Suprapubic skin (tissue), 4 donors: ENCODE measurements around the gene TRDN. TPM values are rescaled to one million over a fixed set of nuclear protein-coding genes. Genes with fewer than 3 reads are reported as not detected.

ENCODE experiments used
- DNase-seq, 2 donors: peaks; one replicate each; pipeline ENCODE4 v3.0.0-alpha.2; 2019; ENCODE audit warnings: low spot score in 2 of 2
- H3K27ac ChIP-seq: fragments of 200-600 bp; sonication (generic); one replicate; pipeline ENCODE4 v1.5.1; 2019
- H3K27me3 ChIP-seq: fragments of 200-600 bp; sonication (generic); one replicate; pipeline ENCODE4 v1.5.1; 2019
- H3K36me3 ChIP-seq: fragments of 200-600 bp; sonication (generic); one replicate; pipeline ENCODE4 v1.5.1; 2019
- H3K4me1 ChIP-seq: fragments of 200-600 bp; sonication (generic); one replicate; pipeline ENCODE4 v1.5.1; 2019
- H3K4me3 ChIP-seq: fragments of 200-600 bp; sonication (generic); one replicate; pipeline ENCODE4 v1.5.1; 2019; ENCODE audit warnings: mild to moderate bottlenecking
- H3K9me3 ChIP-seq: fragments of 200-600 bp; sonication (generic); one replicate; pipeline ENCODE4 v1.5.1; 2019
- EP300 ChIP-seq: sonication (generic); formaldehyde crosslinking; IDR thresholded peaks from one replicate; pipeline ENCODE4 v1.6.1; 2017; ENCODE audit warnings: antibody characterized with exemption
- POLR2A ChIP-seq, 2 donors: fragments of 450-650 bp; IDR thresholded peaks; one replicate each; pipeline ENCODE4 v1.6.1; 2017; ENCODE audit warnings: antibody characterized with exemption in 2 of 2, mild to moderate bottlenecking in 2 of 2, moderate library complexity in 2 of 2
- POLR2AphosphoS5 ChIP-seq, 3 donors: sonication (generic); formaldehyde crosslinking; IDR thresholded peaks; one replicate each; pipeline ENCODE4 v1.6.1; 2017; ENCODE audit warnings: antibody characterized with exemption in 3 of 3
- WGBS: methylation state at CpG from one replicate; pipeline ENCODE4 v1.1.5; 2018; 5-methylcytosine and 5-hydroxymethylcytosine counted together
- total RNA-seq, 4 donors: library from RNA; depleted of rRNA; stranded (reverse); fragments of >200 nt; gene quantifications; one replicate each; pipeline ENCODE4 v1.1.0, GENCODE V29; 2016
- TF ChIP-seq, protein P1 (sequence below), 2 donors: fragments of 200-600 bp in 1 of 2; fragments of 450-650 bp in 1 of 2; sonication (generic) in 1 of 2; IDR thresholded peaks; one replicate each; pipeline ENCODE4 v1.5.1; 2016 to 2019; ENCODE audit warnings: antibody characterized with exemption in 2 of 2, mild to moderate bottlenecking in 1 of 2, moderate library complexity in 1 of 2

Gene TRDN
- total RNA-seq, 4 donors from 2014 or later: not detected

- H3K4me1 ChIP-seq: no peaks in the 10 kb centered on the region
- no peak for DNase-seq
- WGBS: 86% methylated on average over 4 of the region's 4 CpGs
Measured at GRCh38 chr6:123529058-123529457, 107.7 kb downstream of the TRDN start.

DNA sequence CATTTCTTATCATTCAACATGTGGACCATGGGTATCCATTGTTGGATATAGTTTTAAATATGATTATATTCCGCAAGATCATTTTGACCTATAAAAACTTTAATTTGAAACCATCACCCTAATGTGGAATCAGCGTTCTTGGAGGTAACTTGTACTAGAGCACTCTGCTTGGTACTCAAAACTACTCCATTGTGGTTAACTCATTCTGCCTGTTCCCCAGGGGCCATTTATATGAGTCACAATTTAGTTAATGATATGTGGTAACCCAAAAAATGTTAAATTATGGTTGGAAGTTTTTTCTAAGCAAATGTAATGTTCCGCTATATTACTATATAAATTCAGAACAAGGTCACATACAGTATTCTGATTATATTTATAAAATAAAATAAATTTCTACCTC is 109.3 kb downstream of the TRDN start:
- 84% methylated on average over 3 of the region's 3 CpGs for WGBS
- Histone ChIP-seq H3K9me3 (no peaks in the 10 kb centered on the region), H3K4me1 (no peaks in the 10 kb centered on the region), H3K27me3 (no peaks in the 10 kb centered on the region), H3K27ac (no peak overlapping the region), H3K36me3 (no peaks in the 10 kb centered on the region), H3K4me3 (no peak overlapping the region)
- DNase-seq: no peak
- TF ChIP-seq EP300 (no peak), POLR2AphosphoS5 (IDR thresholded peaks at IDR 0.05) (no peak), POLR2A (IDR thresholded peaks at IDR 0.05) (no peak)
- TF ChIP-seq, protein P1, sequence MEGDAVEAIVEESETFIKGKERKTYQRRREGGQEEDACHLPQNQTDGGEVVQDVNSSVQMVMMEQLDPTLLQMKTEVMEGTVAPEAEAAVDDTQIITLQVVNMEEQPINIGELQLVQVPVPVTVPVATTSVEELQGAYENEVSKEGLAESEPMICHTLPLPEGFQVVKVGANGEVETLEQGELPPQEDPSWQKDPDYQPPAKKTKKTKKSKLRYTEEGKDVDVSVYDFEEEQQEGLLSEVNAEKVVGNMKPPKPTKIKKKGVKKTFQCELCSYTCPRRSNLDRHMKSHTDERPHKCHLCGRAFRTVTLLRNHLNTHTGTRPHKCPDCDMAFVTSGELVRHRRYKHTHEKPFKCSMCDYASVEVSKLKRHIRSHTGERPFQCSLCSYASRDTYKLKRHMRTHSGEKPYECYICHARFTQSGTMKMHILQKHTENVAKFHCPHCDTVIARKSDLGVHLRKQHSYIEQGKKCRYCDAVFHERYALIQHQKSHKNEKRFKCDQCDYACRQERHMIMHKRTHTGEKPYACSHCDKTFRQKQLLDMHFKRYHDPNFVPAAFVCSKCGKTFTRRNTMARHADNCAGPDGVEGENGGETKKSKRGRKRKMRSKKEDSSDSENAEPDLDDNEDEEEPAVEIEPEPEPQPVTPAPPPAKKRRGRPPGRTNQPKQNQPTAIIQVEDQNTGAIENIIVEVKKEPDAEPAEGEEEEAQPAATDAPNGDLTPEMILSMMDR (IDR thresholded peaks at IDR 0.05): no peak

More at GRCh38 chr6:123529058-123529457, 107.7 kb downstream of the TRDN start:
- Histone ChIP-seq H3K4me3 (no peak overlapping the region), H3K9me3 (no peaks in the 10 kb centered on the region), H3K27ac (no peak overlapping the region), H3K36me3 (no peaks in the 10 kb centered on the region), H3K27me3 (no peaks in the 10 kb centered on the region)
- TF ChIP-seq, protein P1 (IDR thresholded peaks at IDR 0.05): no peak
- TF ChIP-seq EP300 (no peak), POLR2A (IDR thresholded peaks at IDR 0.05) (no peak), POLR2AphosphoS5 (IDR thresholded peaks at IDR 0.05) (no peak)

DNA sequence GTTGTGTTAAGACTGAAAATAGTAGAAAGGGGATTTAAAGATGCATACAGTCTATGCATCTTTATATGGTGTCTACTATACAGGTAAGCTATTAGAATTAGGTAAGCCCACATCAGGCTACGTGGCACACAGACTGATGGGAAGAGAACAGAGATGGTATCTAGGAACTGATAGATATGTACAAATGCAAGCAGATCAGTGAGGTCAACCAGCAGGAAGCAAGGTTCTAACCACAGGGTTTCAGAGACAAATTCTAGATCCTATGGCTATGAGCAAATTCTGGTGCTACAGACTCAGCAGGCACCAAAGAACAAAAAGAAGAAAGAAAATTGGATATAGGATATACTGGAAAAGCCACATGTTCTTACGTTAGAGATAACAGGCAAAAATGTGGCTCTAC is 110.6 kb downstream of the TRDN start:
- Histone ChIP-seq H3K9me3 (no peaks in the 10 kb centered on the region), H3K27ac (no peak overlapping the region), H3K36me3 (no peaks in the 10 kb centered on the region), H3K4me3 (no peak overlapping the region), H3K4me1 (no peaks in the 10 kb centered on the region), H3K27me3 (no peaks in the 10 kb centered on the region)
- WGBS: 72% methylated on average over 2 of the region's 2 CpGs
- no peak for TF ChIP-seq POLR2AphosphoS5 (IDR thresholded peaks at IDR 0.05)
- no peak for TF ChIP-seq POLR2A (IDR thresholded peaks at IDR 0.05)
- TF ChIP-seq EP300: no peak
- DNase-seq: no peak

GRCh38 chr6:123524781-123525180 is 112.0 kb downstream of the TRDN start:
- Histone ChIP-seq H3K4me1 (no peaks in the 10 kb centered on the region), H3K27me3 (no peaks in the 10 kb centered on the region), H3K4me3 (no peak overlapping the region), H3K9me3 (no peaks in the 10 kb centered on the region), H3K27ac (no peak overlapping the region), H3K36me3 (no peaks in the 10 kb centered on the region)
- no peak for DNase-seq
- 88% methylated on average over 1 of the region's 1 CpG for WGBS
- no peak for TF ChIP-seq EP300
- no peak for TF ChIP-seq POLR2A (IDR thresholded peaks at IDR 0.05)
- no peak for TF ChIP-seq POLR2AphosphoS5 (IDR thresholded peaks at IDR 0.05)
- TF ChIP-seq, protein P1 (IDR thresholded peaks at IDR 0.05): no peak

DNA sequence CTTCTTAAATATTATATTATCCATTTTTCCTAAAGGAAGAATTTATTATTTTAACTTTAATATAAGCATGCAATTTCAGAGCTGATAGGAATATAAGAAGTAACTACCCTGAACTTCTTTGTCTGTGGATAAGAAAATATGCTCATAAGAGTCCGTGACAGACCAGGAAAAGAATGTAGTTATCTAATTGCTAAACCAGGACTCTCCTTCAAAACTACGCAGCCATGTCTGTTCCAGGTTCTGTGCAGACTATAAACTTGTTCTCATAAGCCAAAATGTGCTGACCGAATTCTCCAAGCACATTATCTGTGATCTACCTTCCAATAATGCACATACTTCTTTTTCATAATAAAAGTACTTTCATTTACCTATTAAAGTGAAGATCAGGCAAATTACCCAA is 116.5 kb downstream of the TRDN start:
- H3K27me3 ChIP-seq: no peaks in the 10 kb centered on the region
- WGBS: 67% methylated on average over 3 of the region's 3 CpGs
- H3K36me3 ChIP-seq: no peaks in the 10 kb centered on the region
- H3K9me3 ChIP-seq: no peaks in the 10 kb centered on the region
- no peak for TF ChIP-seq EP300
- no peak for TF ChIP-seq POLR2AphosphoS5 (IDR thresholded peaks at IDR 0.05)
- TF ChIP-seq POLR2A (IDR thresholded peaks at IDR 0.05): no peak
- TF ChIP-seq, protein P1 (IDR thresholded peaks at IDR 0.05): no peak
- H3K4me3 ChIP-seq: no peak overlapping the region
- H3K4me1 ChIP-seq: no peaks in the 10 kb centered on the region
- no peak for DNase-seq
- H3K27ac ChIP-seq: no peak overlapping the region

- no peak overlapping the region for H3K4me3 ChIP-seq
- no peaks in the 10 kb centered on the region for H3K27me3 ChIP-seq
- DNase-seq: no peak
- no peaks in the 10 kb centered on the region for H3K36me3 ChIP-seq
- no peaks in the 10 kb centered on the region for H3K9me3 ChIP-seq
- no peaks in the 10 kb centered on the region for H3K4me1 ChIP-seq
- H3K27ac ChIP-seq: no peak overlapping the region
- TF ChIP-seq POLR2AphosphoS5 (IDR thresholded peaks at IDR 0.05) (no peak), POLR2A (IDR thresholded peaks at IDR 0.05) (no peak), EP300 (no peak)
- TF ChIP-seq, protein P1 (IDR thresholded peaks at IDR 0.05): no peak
Measured at GRCh38 chr6:123519189-123519505, 117.6 kb downstream of the TRDN start.
